NCI-H345 (cell line): ENCODE data around the gene CXCL11.
A peak's percentile ranks its signal among the peaks of the same experiment; 100 is the strongest.
"Not testable (repeated sequence)": the region's sequence is repeated elsewhere in the genome, so short reads cannot be mapped to it uniquely, and the experiment has no call there.

ENCODE experiments used
- DNase-seq: peaks from one replicate; lab custom pipeline; 2025; lab: John Stamatoyannopoulos, UW

CXCL11 gene

GRCh38 chr4:76042241-76042998 lies 6.5 kb upstream of the CXCL11 start:
- not testable (repeated sequence) for DNase-seq

GRCh38 chr4:76036855-76037254 lies 985 bp upstream of the CXCL11 start:
- DNase-seq = no peak

- no peak for DNase-seq
Observed at GRCh38 chr4:76035141-76035540, 729 bp downstream of the CXCL11 start.

- no peak for DNase-seq
Observed at GRCh38 chr4:76029300-76029699, 6.6 kb downstream of the CXCL11 start.

GRCh38 chr4:76028350-76028765 lies 7.5 kb downstream of the CXCL11 start:
- peak; percentile 38 for DNase-seq

GRCh38 chr4:76024065-76024464 lies 11.8 kb downstream of the CXCL11 start:
- no peak for DNase-seq

- DNase-seq = no peak
Observed at GRCh38 chr4:76023389-76023788, 12.5 kb downstream of the CXCL11 start, which contains the start of gene CXCL10. Gene CXCL10 (minus strand): TSS chr4:76023497. CDS start chr4:76023431, 66 bp downstream.

- no peak for DNase-seq
Observed at GRCh38 chr4:76022677-76023076, 13.2 kb downstream of the CXCL11 start.

- DNase-seq = no peak
Observed at GRCh38 chr4:76022031-76022430, 13.8 kb downstream of the CXCL11 start.

- no peak for DNase-seq
Observed at GRCh38 chr4:76017056-76017686, 18.7 kb downstream of the CXCL11 start.

GRCh38 chr4:76016393-76016792 lies 19.5 kb downstream of the CXCL11 start:
- no peak for DNase-seq

GRCh38 chr4:76013540-76013939 lies 22.3 kb downstream of the CXCL11 start:
- no peak for DNase-seq

GRCh38 chr4:76012388-76012801 lies 23.5 kb downstream of the CXCL11 start:
- DNase-seq = no peak

GRCh38 chr4:76011700-76012387 lies 24.0 kb downstream of the CXCL11 start:
- DNase-seq = no peak

- DNase-seq = no peak
Observed at GRCh38 chr4:76011018-76011670, 24.7 kb downstream of the CXCL11 start.

GRCh38 chr4:76010576-76010975 lies 25.3 kb downstream of the CXCL11 start:
- DNase-seq = no peak

- no peak for DNase-seq
Observed at GRCh38 chr4:76009311-76009710, 26.6 kb downstream of the CXCL11 start.

- no peak for DNase-seq
Observed at GRCh38 chr4:76007089-76007862, 28.6 kb downstream of the CXCL11 start, which contains the start of gene CXCL9. Gene CXCL9 (minus strand): TSS chr4:76007509. CDS start chr4:76007449, 60 bp downstream.

- DNase-seq = no peak
Observed at GRCh38 chr4:76003620-76004019, 32.2 kb downstream of the CXCL11 start.

- DNase-seq = no peak
Observed at GRCh38 chr4:76003035-76003434, 32.8 kb downstream of the CXCL11 start.

- no peak for DNase-seq
Observed at GRCh38 chr4:76002176-76002575, 33.7 kb downstream of the CXCL11 start.
